ENCODE results near the gene FASTK.

Gene FASTK

DNA sequence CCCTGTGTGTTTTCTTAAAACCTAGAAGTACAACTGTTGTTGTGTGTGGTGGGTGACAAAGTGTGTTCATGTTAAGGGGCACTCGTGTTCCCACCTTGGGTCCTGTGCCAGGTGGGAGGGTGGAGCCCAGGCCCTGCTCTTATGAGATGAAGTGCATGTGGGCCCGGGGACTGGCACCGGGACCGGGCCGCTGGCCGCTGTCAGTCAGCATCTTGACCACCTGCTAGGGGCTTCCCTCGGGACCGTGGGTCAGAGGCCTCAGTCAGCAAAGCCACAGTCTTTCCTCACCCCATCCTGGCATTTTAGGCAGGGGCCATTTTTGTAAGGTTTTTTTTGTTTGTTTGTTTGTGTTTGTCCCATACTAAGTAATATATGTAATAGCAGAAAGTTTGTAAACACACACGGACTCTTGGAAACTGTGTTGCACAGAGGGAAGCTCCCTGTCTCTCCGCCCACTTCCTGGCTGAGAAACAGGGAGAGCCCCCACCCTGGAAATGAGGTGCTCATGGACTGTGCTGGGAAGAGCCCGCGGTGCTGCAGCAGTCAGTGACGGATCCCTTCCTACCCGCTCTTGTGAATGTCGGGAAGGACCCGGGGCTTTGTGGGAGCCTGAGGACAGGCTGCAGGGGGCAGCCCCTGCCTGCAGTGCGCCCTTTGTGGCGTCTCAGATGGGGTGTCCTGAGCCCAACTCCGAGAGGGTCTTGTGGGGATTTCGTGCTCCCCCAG, 19.0 kb upstream of the FASTK start:
- DNase-seq (ENCODE audit: low read depth): no peak

DNA sequence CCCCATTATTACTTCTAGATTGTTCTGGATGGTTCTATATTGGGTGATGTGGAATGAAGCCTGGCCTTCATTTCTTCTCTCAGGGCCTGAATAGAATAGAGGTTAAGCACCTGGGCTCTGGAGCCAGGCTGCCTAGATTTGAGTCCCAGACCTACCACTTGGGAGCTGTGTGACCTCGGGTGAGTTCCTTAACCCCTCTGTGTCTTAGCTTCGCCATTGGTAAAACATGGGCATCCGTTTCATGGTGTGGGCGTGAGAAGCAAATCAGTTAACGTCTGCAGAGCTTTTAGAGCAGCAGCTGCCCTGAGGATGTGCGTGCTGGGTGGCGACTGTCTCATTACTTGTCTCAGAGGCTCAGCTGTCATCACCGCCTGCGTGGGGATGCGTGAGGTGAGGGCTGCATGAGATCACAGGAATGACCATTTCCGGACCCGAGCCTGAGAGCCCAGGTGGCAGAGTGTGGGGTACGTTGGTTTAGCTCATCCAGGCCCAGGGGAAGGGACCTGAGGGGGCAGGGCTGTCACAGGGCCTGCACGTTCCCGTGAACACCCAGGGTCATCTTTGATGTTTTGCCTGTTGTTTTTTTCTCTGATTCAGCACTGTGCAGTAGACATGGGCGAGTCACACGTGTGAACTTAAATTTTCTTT, 15.3 kb upstream of the FASTK start:
- no peak for DNase-seq (ENCODE audit: low read depth)

DNA sequence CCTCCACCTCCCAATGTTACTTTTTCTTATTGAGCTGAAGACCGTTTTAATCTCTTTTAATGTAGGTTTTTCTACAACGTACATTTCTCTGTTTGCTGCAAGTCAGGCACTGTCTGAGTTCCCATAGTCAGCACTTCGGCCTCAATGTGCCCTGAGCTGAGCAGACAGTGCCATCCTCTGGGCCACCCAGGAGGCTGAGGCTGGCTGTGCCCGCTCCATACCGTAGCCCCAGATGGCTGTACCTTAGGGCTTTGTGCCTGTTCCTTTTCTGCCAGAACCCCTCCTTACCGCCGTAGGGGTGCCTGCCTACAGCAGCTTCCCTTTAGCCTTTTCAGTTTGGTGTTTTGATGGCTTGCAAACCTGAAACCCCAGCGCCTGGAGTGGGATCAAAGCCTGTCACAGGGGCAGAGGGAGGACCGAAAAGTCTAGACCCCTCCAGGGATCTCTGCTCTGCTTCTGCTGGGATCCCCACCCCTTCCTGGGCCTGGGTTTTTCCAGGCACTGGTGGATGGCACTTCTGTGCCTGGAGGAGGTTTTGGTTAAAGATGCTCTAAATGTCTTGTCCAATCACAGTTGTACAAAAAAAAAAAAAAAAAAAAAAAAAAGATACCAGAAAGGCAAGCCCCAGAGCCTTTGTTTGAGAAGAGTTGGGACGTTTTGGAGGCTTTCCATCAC, 14.7 kb upstream of the FASTK start:
- DNase-seq (ENCODE audit: low read depth): no peak

DNA sequence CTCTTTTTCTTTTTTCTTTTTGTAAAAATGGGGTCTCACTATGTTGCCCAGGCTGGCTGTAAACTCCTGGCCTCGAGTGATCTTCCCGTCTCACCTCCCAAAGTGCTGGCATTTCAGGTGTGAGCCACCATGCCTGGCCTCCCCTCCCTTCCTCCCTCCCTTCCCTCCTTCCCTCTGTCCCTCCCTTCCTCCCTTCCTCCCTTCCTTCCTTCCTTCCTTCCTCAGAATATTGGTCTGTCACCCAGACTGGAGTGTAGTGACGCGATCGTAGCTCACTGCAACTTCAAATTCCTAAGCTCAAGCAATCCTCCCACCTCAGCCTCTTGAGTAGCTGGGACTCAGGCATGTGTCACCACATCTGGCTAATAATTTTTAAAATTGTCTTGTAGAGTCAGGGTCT, 14.1 kb upstream of the FASTK start:
- no peak for DNase-seq (ENCODE audit: low read depth)

DNA sequence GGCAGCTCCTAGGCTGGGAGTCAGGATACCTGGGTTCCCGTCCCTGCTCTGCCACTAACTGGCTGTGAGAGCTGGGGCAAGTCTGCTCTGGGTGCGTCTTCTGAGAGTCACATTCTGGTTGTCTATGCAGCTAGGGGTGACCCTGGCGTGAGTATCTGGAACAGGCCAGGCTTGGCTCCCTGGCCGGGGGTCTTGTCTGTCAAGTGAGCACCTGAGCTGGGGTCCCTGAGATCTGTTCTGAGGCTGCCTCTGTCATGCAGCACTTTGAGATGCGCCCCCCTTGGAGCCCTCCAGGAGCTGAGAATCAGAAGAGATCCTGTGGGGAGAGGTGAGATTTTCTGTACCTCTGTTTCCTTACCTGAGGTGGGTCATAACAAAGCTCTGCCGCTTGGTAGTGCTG, 13.1 kb upstream of the FASTK start:
- DNase-seq (ENCODE audit: low read depth): no peak

DNA sequence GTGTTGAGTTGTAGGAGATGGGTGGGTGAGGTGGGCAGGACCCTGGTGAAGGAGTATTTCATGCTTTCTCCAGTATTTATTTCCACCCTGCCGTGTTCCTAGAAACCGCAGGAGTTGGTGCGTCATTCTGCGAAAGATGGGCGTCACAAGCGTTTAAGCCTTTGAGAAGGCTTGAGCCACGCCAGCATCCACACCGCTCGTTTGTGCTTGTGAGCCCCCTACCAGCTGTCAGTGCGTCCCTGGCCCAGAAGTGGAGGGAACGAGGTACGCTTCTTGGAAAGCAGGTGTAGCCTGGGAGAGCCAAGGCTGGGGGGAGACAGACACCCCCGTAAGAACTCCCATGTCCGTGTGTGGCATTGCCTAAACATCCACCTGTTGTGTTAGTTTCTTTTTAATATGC, 11.4 kb upstream of the FASTK start:
- no peak for DNase-seq (ENCODE audit: low read depth)

DNA sequence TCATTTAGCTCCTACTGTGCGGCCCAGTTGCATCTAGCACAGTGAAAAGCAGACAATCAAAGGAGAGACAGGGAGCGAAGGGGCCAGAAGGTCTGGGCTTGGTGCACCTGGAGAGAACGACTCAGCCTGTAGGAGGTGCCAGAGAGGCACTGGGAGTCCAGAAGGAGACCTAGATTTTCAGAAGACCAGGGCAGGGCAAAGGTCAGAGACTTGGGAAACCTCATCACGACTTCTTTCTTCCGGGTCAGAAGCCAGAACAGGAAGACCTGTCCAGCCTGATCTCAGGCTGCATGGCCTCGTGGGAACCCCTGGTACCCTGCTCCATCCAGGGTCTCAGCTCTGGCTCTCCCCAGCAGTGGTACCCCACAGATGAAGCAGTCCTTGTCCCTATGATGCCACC, 10.8 kb upstream of the FASTK start:
- DNase-seq (ENCODE audit: low read depth): no peak

DNA sequence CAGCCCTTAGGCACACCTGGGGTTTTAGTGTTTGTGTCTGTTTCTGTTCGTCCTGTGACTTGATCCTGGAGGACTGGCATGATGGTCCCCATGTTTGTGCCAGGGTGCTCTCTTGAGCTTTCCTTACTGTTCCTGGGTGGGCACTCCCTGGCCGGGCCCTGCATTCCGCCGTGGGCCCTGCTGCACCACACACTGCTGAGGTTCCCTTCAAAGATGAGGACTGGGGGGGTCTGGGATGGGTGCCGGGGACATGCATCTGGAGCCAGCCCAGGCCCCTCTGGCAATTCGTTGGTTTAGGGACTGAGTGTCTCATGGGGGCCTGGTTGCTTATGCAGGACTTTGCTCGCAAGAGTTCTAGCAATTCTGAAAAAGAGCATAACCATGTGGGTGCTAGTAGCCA, 10.4 kb upstream of the FASTK start:
- no peak for DNase-seq (ENCODE audit: low read depth)

DNA sequence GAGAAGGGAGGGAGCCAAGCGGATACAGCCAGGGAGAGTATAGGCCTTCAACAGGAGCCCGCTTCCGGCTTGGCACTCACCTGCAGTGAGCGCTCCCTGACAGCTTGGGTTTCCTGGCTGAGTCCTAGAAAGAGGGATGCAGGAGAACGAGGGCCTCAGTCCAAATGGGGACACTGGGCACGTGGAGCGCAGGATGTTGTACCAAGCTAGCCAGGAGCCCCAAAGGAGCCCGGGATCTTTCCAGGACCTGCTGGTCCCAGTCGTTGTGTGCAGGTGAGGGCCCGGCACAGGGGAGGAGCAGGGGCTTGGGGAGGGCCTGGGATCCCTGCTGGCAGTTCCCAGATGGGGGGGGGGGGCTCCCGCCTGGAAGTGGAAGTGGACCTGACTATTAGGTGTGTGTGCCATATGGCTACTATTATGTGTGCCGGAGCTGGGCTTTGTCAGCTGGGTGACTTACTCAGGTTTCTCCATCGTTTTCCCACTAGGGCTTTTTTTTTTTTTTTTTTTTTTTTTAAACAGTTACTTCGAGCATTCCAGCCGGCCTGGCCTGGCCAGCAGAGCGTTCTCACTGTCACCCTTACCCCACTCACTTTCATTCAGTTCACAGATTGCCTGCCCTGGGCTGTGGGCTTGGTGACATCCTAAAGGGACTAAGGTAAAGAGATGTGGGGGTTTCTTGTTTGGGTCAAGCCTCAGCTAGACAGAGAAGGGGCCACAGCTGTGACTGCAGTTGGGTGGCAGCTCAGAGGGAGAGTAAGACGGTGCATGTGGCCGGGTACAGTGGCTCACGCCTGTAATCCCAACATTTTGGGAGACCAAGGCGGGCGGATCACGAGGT, 9.5 kb upstream of the FASTK start:
- no peak for DNase-seq (ENCODE audit: low read depth)

DNA sequence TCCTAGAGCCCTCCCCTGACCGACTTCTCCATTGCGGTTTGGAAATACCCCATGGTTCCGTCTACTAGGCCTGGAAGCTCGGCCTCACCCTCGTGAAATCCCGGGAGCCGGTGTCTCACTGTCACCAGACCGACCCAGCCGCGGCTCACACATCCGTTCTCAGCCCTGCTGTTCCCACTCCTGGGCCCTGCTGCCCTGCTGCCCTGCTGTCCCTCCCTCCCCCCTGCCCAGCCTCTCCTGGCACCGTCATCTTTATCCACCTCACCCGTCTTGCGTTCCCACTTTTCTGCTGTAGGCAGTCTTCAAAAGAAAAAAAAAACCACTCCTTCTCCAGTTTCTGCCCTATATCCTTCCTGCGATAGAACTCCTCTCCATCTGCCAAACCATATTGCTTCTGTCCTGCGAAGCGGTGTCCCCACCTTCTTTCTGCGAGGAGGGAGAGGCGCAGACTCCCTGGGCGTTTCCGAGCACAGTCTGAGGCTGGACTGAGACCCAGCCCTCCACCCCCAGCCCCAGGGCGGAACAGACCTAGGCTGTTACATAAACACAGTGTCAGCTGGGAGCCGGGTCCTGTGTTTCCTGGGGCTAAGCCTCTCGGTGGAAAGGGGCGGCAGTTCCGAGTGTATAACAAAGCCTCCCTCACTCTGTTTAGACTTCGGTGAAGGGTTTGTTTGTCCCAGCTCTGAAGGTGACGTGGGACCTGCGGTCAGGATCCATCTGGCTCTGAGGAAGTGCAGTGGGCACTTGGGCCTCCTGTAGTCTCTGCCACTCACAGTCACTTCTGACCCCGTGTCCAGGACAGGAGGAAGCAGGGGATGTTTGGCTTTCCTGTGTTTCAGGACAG, 8.5 kb upstream of the FASTK start:
- DNase-seq (ENCODE audit: low read depth): no peak

DNA sequence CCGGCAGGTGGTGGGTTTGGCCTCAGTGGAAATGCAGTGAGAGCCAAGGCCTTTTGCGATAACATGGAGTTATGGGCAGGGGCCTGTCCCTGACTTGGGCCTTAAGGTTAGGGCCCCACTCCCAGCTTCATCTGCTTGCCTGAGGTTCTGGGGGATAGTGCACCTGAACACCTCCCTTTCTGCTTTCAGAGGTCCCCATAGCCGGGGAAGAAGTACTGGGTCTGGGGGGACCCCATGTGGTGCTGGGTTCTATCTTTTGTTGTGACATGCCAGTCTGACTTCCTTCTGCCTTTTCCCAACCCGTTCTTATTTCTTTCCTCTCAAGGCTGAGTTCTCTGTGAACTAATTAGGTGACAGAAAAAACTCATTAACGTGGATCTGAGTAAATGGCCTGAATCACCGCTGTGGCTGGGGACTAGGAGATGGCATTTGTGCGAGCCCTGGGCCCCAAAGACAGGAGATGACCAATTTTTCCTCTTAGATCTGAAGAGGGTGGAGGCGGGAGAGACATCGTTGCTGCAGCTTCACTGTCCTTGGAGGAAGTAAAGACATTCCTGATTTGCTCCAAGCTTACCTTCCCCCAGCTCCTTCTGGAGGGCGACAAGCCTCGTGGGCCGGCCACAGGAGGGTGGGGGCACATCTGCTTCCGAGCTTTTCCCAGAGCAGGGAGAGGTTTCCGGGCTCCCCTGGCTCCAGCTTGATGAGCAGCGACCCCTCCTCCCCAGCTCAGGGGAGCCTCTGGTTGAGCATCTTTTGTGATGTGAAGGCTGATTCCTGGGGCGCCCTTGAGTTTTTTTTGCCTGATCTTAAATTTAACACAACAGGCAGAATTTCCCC, 7.6 kb upstream of the FASTK start:
- no peak for DNase-seq (ENCODE audit: low read depth)

DNA sequence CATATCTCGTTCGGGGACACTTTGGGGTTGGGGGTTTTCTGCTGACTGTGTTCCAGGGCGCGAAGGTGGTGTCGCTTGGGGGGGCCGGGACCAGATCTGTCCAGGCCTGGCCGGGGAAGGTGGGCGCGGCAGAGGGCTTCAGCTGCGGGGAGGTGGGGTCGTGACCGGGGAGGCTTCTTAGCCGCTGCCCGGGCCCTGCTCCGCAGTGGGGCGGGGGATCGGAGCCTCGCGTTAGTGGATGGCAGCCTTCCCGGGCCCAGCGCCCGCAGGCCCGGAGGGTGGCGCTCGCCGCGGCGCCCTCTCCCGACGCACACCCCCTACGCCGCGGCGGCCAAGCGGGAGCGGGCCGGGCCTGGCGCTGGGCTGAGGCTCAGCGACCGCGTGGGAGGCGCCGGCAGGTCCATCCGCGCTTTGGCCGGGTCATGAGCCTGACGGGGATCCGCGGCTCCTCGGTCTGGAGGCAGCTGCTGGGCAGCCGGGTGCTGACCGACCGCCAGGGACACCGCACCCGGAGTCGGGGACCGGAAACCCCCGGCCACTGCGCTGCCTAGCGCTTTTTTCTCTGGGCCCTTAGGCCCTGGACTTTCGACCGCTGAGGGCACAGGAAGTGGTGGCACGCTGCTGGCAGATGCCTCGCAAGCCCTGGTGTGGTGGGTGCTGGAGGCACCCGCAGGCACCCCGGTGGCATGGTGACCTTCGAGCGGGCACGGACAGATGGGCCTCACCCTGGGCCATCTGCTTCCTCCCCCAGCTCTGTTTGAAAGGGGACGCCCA, 6.8 kb upstream of the FASTK start:
- DNase-seq (ENCODE audit: low read depth): no peak

DNA sequence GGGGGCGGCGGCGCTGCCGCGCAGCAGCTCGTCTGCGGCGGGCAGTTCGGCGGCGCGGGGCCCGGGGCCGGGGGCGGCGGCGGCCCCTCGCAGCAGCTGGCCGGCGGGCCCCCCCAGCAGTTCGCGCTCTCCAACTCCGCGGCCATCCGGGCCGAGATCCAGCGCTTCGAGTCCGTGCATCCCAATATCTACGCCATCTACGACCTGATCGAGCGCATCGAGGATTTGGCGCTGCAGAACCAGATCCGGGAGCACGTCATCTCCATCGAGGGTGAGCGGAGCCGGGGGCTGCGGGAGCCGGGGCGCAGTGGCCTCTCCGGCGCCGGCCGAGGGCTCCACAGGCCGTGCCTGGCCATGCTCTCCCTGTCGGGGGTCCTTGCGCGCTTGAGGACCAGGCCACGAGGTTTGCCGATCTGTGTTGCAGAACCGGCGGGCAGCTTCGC, 6.2 kb upstream of the FASTK start:
- DNase-seq (ENCODE audit: low read depth): no peak

DNA sequence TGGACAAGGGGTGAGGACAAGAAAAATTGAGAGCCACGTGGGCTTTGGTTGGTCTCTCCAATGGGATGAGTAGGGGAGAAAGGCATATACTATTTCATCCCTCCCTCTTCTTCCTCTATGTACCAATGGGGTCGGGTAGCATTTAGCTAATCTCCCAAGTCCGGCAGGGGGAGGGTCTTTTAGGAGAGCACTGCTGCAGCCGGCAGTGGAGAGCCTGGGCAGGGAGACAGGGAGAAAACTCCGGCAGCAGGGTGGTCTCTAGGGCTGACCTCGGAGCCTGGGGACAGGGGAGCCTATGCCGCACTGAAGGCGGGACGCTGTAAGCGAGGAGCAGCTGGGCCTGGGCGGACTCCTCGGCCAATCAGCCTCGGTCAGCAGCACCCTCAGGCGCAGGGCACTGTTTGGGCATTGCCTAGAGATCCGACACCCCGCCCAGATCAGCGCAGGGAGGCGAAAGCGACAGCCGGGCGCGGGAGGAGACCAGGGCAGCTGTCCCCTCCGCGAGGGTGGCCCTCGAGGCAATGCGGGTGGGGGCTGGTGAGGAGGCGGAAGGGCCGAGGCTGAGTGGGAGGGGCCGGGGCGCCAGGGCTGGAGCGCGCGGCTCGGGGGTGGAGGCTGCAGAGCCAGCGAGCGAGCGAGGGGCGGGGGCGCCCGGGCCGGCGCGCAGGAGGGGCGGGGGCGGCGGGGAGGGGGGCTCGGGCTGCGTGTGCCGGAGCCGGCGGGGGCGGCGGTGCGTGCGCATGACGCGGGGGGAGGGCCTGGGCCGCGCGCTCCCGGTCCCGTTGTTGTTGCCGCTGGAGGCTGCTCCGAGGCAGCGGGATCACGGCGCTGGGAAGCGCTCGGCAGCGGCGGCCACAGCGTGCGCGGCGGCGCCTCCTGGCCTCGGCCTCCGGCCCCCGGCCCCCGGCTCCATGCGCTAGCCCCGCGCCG, 5.3 kb upstream of the FASTK start, which contains the start of gene AGAP3:
Gene AGAP3 (plus strand): TSS at position 785 of the 930 bp plus-strand sequence. CDS start 267 bp downstream, outside the sequence.
- DNase-seq (ENCODE audit: low read depth): peak; percentile 46

DNA sequence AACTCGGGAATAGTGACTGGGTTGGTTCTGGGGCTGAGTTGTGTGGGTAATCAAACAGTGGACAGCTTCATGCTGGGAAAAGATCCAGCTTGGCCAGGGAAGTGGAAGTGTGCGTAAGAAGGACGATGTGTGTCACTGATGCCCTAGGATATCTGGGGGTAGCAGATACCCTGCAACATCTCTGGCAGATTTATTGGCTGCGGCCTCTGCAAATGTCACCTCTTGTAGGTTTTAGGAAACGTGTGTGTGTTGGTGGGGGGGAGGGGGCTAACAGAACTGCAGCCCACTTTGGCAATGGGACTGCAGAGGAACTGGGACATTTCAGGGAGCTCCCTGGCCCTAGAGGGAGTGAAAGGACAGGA, 4.7 kb upstream of the FASTK start:
- no peak for DNase-seq (ENCODE audit: low read depth)

DNA sequence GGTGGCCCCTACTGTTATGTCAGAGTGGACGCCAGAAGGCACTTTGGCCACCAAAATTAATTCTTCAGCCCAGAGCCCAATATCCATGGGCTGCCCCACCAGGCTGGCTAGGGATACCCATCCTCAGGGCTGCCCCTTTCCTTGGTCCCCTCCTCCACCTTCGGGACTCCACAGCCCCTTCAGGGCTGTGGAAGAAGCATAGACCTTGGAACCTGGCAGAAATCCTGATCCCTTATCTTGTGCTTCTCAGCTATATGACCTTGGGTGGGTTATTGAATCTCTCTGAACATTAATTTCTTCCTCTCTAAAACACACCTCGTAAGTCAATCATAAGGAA, 3.2 kb upstream of the FASTK start:
- no peak for DNase-seq (ENCODE audit: low read depth)

DNA sequence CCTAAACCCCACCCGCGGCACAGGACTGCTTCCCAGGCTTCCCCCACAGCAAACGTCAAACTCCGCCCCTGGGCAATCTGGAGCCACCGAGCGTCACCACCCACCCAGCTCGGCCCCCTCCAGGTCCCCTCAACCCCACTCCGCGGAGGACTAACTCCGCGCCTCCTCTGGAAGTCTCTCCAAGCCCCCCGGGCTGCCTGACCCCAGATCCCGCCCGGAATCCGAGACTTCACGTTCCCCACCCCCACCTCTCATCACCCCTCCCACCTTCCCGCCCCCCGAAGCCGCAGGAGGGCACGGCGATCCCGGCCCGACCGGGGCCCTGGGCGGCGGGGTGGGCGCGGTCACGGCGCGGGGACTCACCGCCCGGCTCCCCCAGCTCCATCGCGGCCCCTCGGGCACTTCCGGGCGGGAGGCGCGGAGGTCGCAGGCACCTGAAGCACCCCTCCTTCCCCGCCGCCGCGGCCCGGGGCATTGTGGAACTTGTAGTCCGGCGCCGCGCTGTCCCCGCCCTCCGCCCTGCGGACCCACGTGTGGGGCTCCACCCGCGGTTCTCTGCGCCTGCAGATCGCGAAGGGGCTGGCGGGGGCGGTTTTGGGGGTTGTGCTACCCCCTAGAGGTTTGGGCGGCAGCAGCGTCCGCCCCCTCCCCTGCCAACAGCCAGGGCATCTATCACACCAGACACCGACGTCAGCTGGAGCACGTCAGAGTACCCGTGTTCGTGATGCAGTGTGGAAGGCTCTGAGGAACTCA, 2.6 kb upstream of the FASTK start, which contains the start of gene TMUB1:
Gene TMUB1 (minus strand): TSS at position 423 of the 753 bp plus-strand sequence. CDS start 930 bp downstream, outside the sequence.
- DNase-seq (ENCODE audit: low read depth): peak; percentile 77
